Chondrocyte (in vitro differentiated cells): ENCODE data around the gene MGRN1. TPM values are rescaled to one million over a fixed set of nuclear protein-coding genes. Genes with fewer than 3 reads are reported as not detected.

Experiments
- DNase-seq: peaks from one replicate; pipeline ENCODE4 v3.0.0; 2021; ENCODE audit warnings: mixed read lengths, low spot score
- H3K27ac Mint-ChIP-seq: one replicate; pipeline ENCODE4 v1.8.0; 2021; ENCODE audit warnings: mild to moderate bottlenecking, moderate library complexity, mixed read lengths; ENCODE audit not compliant: unreplicated experiment
- H3K27me3 Mint-ChIP-seq: 2 replicates; pipeline ENCODE4 v1.8.0; 2021; ENCODE audit warnings: low read depth, mixed read lengths
- H3K36me3 Mint-ChIP-seq: 2 replicates; pipeline ENCODE4 v1.8.0; 2021; ENCODE audit warnings: low read depth, mixed read lengths
- H3K4me1 Mint-ChIP-seq: 2 replicates; pipeline ENCODE4 v1.8.0; 2021; ENCODE audit warnings: low read depth, mild to moderate bottlenecking, mixed read lengths
- H3K4me3 Mint-ChIP-seq: one replicate; pipeline ENCODE4 v1.8.0; 2021; ENCODE audit warnings: mild to moderate bottlenecking, moderate library complexity, mixed read lengths; ENCODE audit not compliant: unreplicated experiment
- H3K9me3 Mint-ChIP-seq: 2 replicates; pipeline ENCODE4 v1.8.0; 2021; ENCODE audit warnings: low read depth, mixed read lengths
- CTCF ChIP-seq: fragments of 200-600 bp; sonication (generic); IDR thresholded peaks from 2 replicates; pipeline ENCODE4 v1.5.0; 2021; ENCODE audit warnings: antibody characterized with exemption, mild to moderate bottlenecking, moderate library complexity
- total RNA-seq: library from RNA; stranded (reverse); gene quantifications from 3 replicates; pipeline ENCODE4 v1.2.1, GENCODE V29; 2021

MGRN1 gene
- total RNA-seq, 1 donor from 2014 or later: 83.4 TPM

GRCh38 chr16:4691666-4692412 lies 67.2 kb downstream of the MGRN1 start:
- Mint-ChIP-seq H3K9me3 (no peaks in the 10 kb centered on the region), H3K36me3 (peaks cover 2% of the 10 kb centered on the region), H3K27ac (peak overlapping the region; percentile 45), H3K4me3 (no peak overlapping the region), H3K27me3 (no peaks in the 10 kb centered on the region), H3K4me1 (peaks cover 23% of the 10 kb centered on the region)
- DNase-seq: no peak
- TF ChIP-seq CTCF: no peak

- no peak for TF ChIP-seq CTCF
- Mint-ChIP-seq H3K27ac (peak overlapping the region; percentile 81), H3K36me3 (peaks cover 2% of the 10 kb centered on the region), H3K9me3 (no peaks in the 10 kb centered on the region), H3K4me3 (peak overlapping the region; percentile 74), H3K27me3 (no peaks in the 10 kb centered on the region), H3K4me1 (peaks cover 23% of the 10 kb centered on the region)
- no peak for DNase-seq
Observed at GRCh38 chr16:4692460-4693295, 68.1 kb downstream of the MGRN1 start.

GRCh38 chr16:4693296-4693955 lies 68.8 kb downstream of the MGRN1 start, which contains the start of gene NUDT16L1:
TSS of gene NUDT16L1 (plus strand) at chr16:4693562. CDS start at chr16:4693727, 165 bp downstream.
- peaks cover 2% of the 10 kb centered on the region for H3K36me3 Mint-ChIP-seq
- peak; percentile 65 for TF ChIP-seq CTCF
- H3K4me3 Mint-ChIP-seq: peak within 1 kb of the TSS; percentile 74
- peaks cover 23% of the 10 kb centered on the region for H3K4me1 Mint-ChIP-seq
- no peaks in the 10 kb centered on the region for H3K9me3 Mint-ChIP-seq
- H3K27me3 Mint-ChIP-seq: no peaks in the 10 kb centered on the region
- peak within 1 kb of the TSS; percentile 86 for H3K27ac Mint-ChIP-seq
- DNase-seq: peak; percentile 98

GRCh38 chr16:4693956-4694641 lies 69.5 kb downstream of the MGRN1 start:
- H3K9me3 Mint-ChIP-seq: no peaks in the 10 kb centered on the region
- H3K4me1 Mint-ChIP-seq: peaks cover 23% of the 10 kb centered on the region
- peak overlapping the region; percentile 74 for H3K4me3 Mint-ChIP-seq
- TF ChIP-seq CTCF: no peak
- H3K36me3 Mint-ChIP-seq: peaks cover 4% of the 10 kb centered on the region
- no peak for DNase-seq
- H3K27me3 Mint-ChIP-seq: no peaks in the 10 kb centered on the region
- H3K27ac Mint-ChIP-seq: peak overlapping the region; percentile 86
